Ishikawa (cell line): Measurements from ENCODE around the gene FAM204A.

Experiments
- CEBPB ChIP-seq: IDR thresholded peaks from 2 replicates; pipeline ENCODE4 v1.6.1; 2012
- EP300 ChIP-seq: IDR thresholded peaks from 2 replicates; pipeline ENCODE4 v1.6.1; 2012; ENCODE audit warnings: borderline replicate concordance
- FOXM1 ChIP-seq: IDR thresholded peaks from 2 replicates; pipeline ENCODE4 v1.6.1; 2012; ENCODE audit warnings: low read depth, borderline replicate concordance
- RAD21 ChIP-seq: IDR thresholded peaks from 2 replicates; pipeline ENCODE4 v1.6.1; 2012; ENCODE audit warnings: low read depth
- ZBTB7A ChIP-seq: IDR thresholded peaks from 2 replicates; pipeline ENCODE4 v1.6.1; 2012; ENCODE audit warnings: low read depth
- TF ChIP-seq, protein P1 (sequence below): IDR thresholded peaks from 2 replicates; pipeline ENCODE4 v1.6.1; 2012

DNA sequence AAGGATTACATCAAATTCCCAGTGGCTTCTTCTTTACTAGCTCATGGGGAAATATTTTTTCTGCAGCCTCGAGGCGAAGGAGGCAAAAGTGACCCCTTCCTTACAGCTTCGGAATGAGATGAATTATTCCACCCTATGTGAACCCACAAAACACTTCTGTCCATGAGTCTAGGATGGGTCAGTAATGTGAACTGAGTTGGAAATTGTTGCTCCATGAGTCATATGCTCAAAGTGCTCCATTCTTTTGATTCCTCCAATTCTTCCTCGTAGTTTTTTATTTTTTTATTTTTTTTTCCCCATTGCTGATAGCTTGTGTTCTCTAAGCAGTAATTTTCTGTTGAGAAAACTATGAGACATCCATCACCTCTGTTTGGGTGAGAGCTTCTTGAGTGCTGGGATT is 31.7 kb upstream of the FAM204A start:
- TF ChIP-seq ZBTB7A (no peak), FOXM1 (no peak), CEBPB (no peak), EP300 (no peak), RAD21 (no peak)
- TF ChIP-seq, protein P1, sequence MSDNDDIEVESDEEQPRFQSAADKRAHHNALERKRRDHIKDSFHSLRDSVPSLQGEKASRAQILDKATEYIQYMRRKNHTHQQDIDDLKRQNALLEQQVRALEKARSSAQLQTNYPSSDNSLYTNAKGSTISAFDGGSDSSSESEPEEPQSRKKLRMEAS: no peak
